Gastroesophageal sphincter (tissue), 3 donors: ENCODE data around the gene KIDINS220.

Experiments
- EP300 ChIP-seq: sonication (generic); formaldehyde crosslinking; IDR thresholded peaks from one replicate; pipeline ENCODE4 v1.6.1; 2017; ENCODE audit warnings: antibody characterized with exemption, mild to moderate bottlenecking
- POLR2A ChIP-seq, 2 donors: fragments of 450-650 bp; IDR thresholded peaks; one replicate each; pipeline ENCODE4 v1.6.1; 2017; ENCODE audit warnings: antibody characterized with exemption in 2 of 2, mild to moderate bottlenecking in 2 of 2, moderate library complexity in 1 of 2
- POLR2AphosphoS5 ChIP-seq: sonication (generic); formaldehyde crosslinking; IDR thresholded peaks from one replicate; pipeline ENCODE4 v1.6.1; 2017; ENCODE audit warnings: antibody characterized with exemption
- TF ChIP-seq, protein P1 (sequence below), 4 experiments: fragments of 200-600 bp in 2 of 4; fragments of 450-650 bp in 2 of 4; sonication (generic) in 1 of 4; IDR thresholded peaks; one replicate each; pipeline ENCODE4 v1.5.1; 2017 to 2019; ENCODE audit warnings: antibody characterized with exemption in 4 of 4, mild to moderate bottlenecking in 2 of 4, moderate library complexity in 2 of 4

- no peak for TF ChIP-seq POLR2A (IDR thresholded peaks at IDR 0.05)
- TF ChIP-seq, protein P1, sequence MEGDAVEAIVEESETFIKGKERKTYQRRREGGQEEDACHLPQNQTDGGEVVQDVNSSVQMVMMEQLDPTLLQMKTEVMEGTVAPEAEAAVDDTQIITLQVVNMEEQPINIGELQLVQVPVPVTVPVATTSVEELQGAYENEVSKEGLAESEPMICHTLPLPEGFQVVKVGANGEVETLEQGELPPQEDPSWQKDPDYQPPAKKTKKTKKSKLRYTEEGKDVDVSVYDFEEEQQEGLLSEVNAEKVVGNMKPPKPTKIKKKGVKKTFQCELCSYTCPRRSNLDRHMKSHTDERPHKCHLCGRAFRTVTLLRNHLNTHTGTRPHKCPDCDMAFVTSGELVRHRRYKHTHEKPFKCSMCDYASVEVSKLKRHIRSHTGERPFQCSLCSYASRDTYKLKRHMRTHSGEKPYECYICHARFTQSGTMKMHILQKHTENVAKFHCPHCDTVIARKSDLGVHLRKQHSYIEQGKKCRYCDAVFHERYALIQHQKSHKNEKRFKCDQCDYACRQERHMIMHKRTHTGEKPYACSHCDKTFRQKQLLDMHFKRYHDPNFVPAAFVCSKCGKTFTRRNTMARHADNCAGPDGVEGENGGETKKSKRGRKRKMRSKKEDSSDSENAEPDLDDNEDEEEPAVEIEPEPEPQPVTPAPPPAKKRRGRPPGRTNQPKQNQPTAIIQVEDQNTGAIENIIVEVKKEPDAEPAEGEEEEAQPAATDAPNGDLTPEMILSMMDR (IDR thresholded peaks at IDR 0.05) = peak in 2 of 4 experiments; percentile 26 to 68
- TF ChIP-seq POLR2AphosphoS5 = no peak
- no peak for TF ChIP-seq EP300
Measured at GRCh38 chr2:8693157-8693821, 144.1 kb downstream of the KIDINS220 start.
